GM12891 (cell line): ENCODE measurements around the gene CFC1.
"Not testable (repeated sequence)": the region's sequence is repeated elsewhere in the genome, so short reads cannot be mapped to it uniquely, and the experiment has no call there.

ENCODE experiments used
- PAX5 ChIP-seq: IDR thresholded peaks from 2 replicates; pipeline ENCODE4 v1.6.1; 2011; ENCODE audit warnings: low read length, moderate library complexity, mild to moderate bottlenecking; ENCODE audit not compliant: insufficient read depth, severe bottlenecking
- POLR2A ChIP-seq: IDR thresholded peaks from 2 replicates; pipeline ENCODE4 v1.6.1; 2011; ENCODE audit warnings: low read depth, low read length, control low read depth
- POLR2AphosphoS5 ChIP-seq: IDR thresholded peaks from 2 replicates; pipeline ENCODE4 v1.6.1; 2011; ENCODE audit warnings: low read depth, low read length, control low read depth
- POU2F2 ChIP-seq: IDR thresholded peaks from 2 replicates; pipeline ENCODE4 v1.6.1; 2011; ENCODE audit warnings: low read depth, mild to moderate bottlenecking, control low read depth, low read length, moderate library complexity
- SPI1 ChIP-seq: IDR thresholded peaks from 2 replicates; pipeline ENCODE4 v1.6.1; 2011; ENCODE audit warnings: low read depth, low read length, control low read depth
- TAF1 ChIP-seq: IDR thresholded peaks from 2 replicates; pipeline ENCODE4 v1.6.1; 2011; ENCODE audit warnings: low read depth, low read length, control low read depth

DNA sequence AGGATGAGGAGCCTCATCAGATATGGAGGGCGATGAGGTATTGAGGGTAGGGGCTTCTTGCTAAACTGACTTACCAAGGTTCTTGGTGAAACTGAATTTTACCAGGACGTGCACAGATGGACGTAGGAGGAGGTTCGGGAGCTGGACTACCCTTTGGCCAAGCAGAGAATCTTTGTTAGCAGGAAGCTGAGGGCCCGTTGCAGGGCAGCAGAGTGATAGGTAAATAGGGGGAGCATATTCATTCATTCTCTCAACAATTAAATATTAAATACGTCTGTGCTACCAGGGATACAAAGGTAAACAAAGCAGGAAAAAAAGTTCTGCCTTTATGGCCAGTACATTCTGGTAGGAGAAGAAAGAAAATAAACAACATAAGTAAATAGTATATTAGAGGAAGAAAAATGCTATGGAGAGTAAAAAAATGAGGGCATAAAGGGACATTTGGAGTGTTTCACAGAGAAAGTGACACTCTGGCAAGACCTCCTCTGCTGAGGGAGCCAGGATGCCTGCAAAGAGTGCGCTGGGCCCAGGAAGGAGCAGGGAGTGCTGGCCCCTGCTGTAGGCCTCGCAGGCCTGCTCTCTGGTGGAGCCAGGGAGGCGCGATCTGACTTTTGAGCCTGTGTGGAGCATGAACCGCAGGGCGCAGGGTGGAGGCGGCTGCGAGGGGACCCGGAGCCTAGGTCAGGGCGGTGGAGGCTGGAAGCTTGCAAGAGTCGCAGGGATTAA, 9.1 kb upstream of the CFC1 start:
- not testable (repeated sequence) for TF ChIP-seq TAF1, POLR2AphosphoS5, POLR2A, SPI1, POU2F2, PAX5
